Fibroblast of lung (primary cell): ENCODE results near the gene SMARCA2.

ENCODE experiments used
- CTCF ChIP-seq, 2 donors: IDR thresholded peaks in 1 of 2; conservative IDR thresholded peaks in 1 of 2; 1 replicate in 1 of 2; 2 replicates in 1 of 2; pipeline ENCODE4 v1.5.1; 2011 to 2012; ENCODE audit warnings: low read length in 2 of 2, control low read depth in 1 of 2, inconsistent platforms in 1 of 2, low read depth in 1 of 2, mild to moderate bottlenecking in 1 of 2
- EZH2 ChIP-seq: IDR thresholded peaks from 2 replicates; pipeline ENCODE4 v1.5.1; 2012; ENCODE audit warnings: low read length, control low read depth, mild to moderate bottlenecking; ENCODE audit errors: missing control alignments

GRCh38 chr9:2021731-2022130 lies 6.6 kb downstream of the SMARCA2 start:
- TF ChIP-seq CTCF (conservative IDR thresholded peaks at IDR 0.05 in 1 of 2, IDR thresholded peaks at IDR 0.05 in 1 of 2; ENCODE audit: low read depth in 1 of 2, low read length in 2 of 2) (no peak), EZH2 (no peak)
